Stimulated activated CD8-positive, alpha-beta memory T cell treated with anti-CD3 and anti-CD28 coated beads, Interleukin-12 subunit alpha, Interleukin-12 subunit beta, amount 100 ng/mL, for 24 hours (primary cell): Measurements from ENCODE around the gene NHERF2.

ENCODE experiments used
- DNase-seq: peaks from one replicate; pipeline ENCODE4 v3.0.0-alpha.2; 2020; ENCODE audit errors: extremely low read depth

Gene NHERF2

DNA sequence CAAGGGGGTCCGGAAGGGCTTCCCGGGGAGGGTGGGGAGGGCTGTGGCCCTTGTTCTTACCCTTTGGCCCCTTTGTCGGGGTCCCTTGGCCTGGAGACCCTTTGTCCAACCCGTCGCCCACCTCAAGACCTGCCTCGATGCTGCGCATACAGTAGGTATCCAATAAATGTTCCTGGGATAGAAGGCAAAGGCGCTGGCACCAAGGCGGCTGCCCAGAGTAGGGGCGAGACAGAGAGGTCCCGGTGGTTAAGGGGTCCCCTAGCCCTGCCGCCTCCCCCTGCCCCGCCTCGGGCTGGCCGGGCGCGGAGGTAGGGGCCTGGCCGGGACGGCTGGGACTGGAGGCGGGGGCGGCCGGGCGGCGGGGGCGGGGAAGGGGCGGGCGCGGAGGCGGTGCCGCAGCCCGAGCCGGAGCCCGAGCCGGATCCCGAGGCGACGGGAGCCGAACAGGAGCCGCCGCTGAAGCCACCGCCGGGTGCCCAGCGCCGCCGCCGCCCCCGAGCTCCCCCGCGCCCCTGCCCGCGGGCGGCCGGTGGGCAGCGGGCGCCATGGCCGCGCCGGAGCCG is at the start of gene NHERF2:
TSS of gene NHERF2 (plus strand) at position 442 of the 563 bp plus-strand sequence. CDS start at position 546, 104 bp downstream.
- no peak for DNase-seq

DNA sequence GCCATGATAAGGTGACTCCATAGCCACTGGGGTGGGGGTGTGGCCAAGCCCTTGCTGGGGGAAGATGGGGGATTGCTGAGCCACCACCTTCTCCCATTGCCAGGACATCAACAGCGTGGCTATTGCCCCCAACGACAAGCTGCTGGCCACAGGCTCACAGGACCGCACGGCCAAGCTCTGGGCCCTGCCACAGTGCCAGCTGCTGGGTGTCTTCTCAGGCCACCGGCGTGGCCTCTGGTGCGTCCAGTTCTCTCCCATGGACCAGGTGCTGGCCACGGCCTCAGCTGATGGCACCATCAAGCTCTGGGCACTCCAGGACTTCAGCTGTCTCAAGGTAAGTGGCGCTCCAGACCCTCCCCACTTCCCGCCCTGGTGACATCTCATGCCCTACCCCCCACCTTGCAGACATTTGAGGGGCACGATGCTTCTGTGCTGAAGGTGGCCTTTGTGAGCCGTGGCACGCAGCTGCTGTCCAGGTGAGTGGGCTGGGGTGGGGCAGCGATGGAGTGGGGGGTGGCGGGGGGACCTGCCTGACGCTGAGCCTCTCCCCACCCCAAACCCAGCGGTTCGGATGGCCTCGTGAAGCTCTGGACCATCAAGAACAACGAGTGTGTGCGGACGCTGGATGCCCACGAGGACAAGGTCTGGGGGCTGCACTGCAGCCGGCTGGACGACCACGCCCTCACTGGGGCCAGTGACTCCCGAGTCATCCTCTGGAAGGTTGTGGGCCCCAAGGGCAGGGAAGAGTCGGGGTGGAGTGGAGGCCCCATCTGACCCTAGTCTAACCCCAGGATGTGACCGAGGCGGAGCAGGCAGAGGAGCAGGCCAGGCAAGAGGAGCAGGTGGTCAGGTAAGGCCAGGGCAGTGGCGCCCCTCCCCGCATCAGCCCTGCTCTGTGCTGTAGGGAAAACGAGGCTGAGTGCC is 49.5 kb upstream of the NHERF2 start:
- DNase-seq, result no peak

DNA sequence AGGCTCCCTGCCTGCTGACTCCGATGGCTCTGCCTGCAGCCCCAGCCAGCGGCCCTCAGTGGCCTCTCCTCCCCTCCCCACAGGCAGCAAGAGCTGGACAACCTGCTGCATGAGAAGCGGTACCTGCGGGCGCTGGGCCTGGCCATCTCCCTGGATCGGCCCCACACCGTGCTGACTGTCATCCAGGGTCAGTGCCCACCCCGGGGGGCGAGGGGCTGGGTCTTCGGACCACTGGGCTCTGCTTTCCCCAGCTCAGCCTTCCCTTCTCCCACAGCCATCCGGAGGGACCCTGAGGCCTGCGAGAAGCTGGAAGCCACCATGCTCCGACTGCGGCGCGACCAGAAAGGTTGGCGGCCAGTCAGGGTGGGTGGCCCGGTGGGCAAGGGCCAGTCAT is 48.8 kb upstream of the NHERF2 start:
- no peak for DNase-seq

DNA sequence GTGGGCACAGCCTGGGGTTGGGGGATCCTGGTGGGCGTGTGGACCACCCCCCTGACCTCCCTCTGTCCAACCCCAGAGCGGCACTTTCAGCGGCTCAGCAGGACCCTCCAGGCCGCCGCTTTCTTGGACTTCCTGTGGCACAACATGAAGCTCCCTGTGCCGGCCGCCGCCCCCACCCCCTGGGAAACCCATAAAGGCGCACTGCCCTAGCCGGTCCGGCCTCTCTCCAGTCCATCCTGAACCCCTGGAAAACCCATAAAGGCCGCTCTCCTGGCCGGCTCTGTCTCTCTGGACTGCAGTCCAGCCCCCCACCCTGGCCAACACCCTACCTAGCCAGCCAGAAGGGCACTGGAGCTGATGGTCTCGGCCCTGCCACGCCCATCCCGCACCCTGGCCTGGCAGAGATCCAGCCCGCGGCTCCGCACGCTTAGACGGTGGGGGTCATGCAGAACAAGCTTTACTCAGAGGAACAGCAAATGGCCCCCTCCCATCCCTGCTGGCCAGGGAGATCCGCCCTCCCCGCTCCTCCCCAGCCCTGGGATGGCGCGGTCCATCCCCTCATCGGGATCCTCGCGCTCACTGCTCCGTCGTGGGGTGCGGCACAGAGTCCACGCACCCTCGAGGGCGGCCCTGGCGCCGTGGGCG is 48.1 kb upstream of the NHERF2 start:
- no peak for DNase-seq

DNA sequence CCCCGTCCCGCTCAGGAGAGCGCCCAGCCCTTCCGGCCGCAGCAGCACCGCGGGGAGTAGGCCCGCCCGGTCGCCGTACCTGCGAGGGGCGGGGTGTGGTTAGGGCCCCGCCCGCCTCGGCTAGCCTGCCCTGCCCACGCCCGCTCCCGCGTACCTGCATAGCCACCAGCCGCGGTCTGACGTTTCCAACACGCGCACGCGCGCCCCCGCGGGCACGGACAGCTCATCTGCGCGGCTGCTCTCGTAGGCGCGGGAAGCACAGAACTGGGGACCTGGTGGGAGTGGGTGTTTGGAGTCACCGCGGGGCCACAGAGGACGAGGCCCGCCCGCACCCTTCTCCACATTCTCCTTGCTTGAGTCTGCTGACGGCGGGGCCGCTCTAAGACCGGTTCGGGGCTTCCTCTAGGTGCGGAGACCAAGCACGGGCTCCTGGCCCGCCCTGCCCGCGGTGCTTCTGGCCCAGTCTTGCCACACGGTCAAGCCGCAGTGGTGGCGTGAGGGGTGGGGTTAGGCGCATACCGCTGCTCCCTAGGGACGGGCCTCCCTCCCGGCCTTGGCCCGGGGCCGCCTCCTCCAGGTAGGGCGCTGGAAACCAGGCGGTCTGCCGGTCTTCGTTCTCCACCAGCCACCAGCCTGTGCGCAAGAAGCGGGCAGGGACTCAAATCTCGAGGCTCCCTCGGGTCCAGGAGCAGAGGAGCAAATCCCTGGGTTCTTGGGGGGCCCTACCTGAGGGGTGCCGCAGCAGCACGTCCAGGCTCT is 47.3 kb upstream of the NHERF2 start:
- DNase-seq, result no peak

DNA sequence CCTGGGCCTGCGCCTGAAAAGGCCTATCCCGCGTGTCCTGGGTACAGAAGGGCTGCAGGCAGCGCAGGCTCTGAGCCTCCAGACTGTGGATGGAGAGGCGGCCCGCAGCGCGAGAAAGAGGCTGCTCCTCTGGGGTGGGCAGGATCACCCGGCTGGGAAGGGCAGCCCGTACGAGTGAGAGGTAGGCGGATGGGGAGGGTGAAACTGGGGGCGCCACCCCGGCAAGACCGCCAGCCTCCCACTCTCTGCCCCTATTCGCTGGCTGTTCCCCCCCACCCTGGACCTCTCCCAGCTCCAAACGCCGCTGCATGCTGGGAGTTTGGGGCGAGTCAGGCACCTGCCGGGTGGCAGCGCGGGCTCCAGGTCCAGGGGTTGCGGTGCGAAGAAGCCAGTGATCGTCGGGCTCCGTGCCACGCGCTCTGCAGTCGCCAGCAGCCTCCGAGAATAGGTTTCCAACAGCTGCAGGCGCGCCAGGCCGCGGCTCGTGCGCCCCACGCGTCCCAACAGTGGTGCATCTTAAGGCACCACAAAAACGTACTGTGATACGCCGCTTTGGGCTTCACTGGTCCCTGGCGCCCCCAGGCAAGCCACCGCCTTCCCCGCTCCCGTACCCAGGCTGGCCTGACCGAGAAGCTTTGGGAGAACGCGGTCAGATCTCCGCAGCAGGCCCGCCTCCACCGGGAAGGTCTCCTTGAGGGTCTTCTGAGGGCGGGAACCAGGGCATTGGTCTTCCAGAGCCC is 46.5 kb upstream of the NHERF2 start:
- no peak for DNase-seq

DNA sequence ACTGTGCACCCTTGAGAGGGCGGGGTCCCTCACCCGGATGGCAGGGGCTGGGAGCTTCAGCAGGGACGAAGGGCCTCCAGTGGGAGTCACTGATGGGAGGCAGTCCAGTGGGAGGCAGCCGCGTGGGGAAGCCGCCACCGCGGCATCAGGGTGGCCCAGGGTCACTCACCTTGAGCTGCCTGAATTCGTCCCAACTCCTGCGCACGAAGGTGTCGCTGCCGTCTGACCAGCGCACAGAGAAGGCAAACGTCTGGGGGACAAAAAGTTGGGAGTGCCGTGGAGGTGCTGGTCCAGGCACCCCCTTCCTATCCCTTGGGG is 46.0 kb upstream of the NHERF2 start:
- DNase-seq, result no peak

DNA sequence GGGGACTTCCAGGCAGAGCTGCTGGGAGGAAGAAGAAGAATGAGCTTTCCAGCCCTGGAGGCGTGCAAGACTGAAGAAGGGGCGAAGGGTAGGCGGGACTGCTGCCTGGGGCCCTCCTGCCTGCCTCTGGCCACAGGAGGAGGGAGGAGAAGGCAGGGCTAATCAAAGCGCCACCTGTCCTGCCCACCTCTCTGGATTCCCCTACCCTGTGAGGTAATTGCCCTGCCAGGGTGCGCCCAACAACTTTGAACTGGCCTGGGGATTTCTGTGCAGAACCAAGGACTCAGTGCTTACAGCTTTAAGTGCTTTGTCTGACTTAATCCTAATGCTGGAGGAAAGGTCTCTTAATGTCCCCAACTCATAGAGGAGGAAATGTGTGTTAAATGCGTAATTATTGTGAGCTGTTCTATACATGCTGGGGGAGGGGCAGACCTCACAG is 45.3 kb upstream of the NHERF2 start, which contains the start of gene NOXO1:
TSS of gene NOXO1 (minus strand) at position 72 of the 439 bp plus-strand sequence. CDS start 290 bp downstream, outside the sequence.
- DNase-seq, result no peak

DNA sequence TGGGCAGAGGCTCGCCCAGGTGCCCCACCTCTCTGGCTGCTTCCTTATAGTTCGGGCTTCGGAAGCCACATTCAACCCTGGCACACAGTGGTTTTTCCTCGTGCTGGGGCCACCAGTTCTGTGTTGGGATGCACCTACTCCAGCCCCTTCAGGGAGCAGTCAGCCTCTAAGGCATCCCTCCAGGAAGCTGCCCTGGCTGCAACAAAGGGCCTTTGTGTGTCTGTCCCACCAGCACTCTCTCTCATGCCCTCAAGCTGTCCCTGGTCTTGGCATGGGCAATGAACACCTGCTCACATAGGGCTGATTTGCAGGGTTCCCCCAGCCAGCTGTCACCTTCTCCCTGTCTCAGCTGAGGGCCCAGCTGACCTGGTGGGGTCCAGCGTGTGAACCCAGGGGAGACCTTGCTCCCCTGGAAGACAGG is 44.7 kb upstream of the NHERF2 start:
- no peak for DNase-seq

DNA sequence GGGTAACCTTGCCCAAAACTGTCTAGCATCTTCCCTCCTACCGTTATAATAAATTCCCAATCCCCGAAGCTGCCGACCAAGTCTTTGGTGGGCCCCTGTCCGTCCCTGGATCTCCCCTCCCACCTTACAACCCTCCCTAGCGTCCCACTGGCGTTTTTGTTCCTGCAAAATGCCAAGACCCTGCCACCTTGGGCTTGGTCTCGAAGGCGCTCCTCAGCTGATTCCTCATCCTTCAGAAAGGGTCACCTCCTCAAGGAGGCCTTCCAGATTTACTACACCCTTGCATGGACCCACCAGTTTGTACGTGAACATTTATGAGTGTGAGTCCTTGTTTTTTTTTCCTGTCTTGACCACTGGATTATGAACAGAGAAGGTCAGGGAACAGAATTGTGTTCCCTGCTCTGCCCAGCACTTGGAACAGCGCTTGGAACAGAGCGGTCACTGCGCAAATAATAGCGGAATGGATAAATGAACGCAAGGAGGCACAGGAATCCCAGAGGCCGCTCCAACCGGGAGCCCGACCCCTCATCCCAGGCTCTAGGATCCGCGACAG is 43.6 kb upstream of the NHERF2 start:
- no peak for DNase-seq

DNA sequence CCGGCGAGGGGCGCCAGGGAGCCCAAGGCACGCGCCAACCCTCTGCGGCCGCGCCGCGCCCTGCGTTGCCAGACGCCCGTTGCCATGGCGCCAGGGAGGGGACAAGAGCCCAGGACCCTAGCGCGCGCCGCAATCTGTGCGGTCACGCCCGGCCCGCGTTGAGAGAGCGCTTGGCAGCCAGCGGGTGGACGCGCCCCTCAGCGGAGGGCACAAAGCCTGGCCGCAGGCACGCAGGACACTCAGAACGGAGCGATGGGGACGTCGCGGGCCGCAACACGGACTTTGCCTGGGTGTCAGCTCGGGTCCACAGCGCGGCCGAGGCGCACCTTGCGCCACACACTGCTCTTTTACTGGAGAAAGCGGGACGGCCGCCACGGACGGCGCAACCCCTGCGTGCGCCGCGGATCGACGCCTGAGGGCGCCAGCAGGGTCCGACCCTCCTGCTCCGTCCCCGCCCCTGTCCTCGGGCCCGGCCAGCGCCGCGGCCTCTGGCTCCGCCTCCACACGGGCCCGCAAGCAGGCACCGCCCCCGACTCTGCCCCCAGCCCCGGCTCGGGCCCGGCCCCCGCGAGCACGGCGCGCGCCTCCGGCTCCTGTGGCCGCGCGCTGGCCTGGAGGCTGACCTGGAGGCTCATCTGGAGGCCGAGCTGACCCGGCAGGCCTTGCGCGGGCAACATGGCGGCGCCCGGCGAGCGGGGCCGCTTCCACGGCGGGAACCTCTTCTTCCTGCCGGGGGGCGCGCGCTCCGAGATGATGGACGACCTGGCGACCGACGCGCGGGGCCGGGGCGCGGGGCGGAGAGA is 43.0 kb upstream of the NHERF2 start, which contains the start of gene GFER:
TSS of gene GFER (plus strand) at position 650 of the 803 bp plus-strand sequence. CDS start at position 676, 26 bp downstream.
- DNase-seq, result no peak

DNA sequence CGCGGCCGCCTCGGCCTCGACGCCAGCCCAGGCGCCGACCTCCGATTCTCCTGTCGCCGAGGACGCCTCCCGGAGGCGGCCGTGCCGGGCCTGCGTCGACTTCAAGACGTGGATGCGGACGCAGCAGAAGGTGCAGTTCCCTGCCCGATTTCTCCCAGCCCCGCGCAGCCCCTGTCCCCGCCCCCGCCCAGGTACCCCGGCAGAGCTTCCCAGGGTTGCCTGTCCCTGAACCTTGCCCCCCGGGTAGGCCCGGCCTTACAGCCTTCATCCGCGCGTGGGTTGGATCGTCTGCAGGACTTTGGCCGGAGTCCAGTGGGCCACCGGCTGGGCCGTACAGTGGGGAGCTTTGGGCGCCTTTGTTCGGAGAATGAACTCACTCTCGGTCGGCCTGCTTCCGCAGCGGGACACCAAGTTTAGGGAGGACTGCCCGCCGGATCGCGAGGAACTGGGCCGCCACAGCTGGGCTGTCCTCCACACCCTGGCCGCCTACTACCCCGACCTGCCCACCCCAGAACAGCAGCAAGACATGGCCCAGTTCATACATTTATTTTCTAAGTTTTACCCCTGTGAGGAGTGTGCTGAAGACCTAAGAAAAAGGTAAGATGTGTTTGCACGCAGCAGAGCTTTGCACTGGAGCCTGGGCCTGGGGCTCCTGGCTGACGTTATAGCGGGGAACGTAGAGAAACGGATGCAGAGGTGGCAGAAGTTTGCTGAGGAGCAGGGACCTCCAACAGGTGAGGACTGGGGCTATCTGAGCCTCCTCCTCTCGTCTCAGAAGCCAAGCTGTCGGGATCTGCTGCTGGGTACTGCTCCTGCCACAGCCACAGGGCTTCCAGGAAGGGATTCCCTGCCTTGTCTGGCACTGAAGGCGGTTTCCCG is 42.1 kb upstream of the NHERF2 start:
- DNase-seq, result no peak

DNA sequence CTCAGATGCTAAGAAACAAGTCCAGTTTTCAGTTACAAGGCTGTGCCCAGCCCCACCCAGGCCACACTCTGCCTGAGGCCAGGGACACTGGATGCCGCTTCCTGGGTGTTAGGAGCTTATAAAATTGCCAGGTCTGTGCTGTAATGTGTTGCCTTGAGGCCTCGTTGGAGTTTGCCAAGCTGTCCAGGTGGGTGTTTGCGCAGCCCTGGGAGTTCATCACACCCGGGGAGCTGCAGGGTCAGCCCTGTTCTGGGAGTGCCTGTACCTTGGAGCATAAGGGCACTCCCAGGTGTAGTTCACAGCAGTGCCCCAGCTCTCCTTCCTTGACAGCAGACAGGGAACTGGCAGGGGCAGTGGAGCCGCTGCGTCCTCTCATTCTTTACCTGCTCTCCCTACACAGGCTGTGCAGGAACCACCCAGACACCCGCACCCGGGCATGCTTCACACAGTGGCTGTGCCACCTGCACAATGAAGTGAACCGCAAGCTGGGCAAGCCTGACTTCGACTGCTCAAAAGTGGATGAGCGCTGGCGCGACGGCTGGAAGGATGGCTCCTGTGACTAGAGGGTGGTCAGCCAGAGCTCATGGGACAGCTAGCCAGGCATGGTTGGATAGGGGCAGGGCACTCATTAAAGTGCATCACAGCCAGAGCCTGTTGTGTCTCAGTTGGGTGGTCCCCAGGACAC is 41.1 kb upstream of the NHERF2 start:
- DNase-seq, result no peak

DNA sequence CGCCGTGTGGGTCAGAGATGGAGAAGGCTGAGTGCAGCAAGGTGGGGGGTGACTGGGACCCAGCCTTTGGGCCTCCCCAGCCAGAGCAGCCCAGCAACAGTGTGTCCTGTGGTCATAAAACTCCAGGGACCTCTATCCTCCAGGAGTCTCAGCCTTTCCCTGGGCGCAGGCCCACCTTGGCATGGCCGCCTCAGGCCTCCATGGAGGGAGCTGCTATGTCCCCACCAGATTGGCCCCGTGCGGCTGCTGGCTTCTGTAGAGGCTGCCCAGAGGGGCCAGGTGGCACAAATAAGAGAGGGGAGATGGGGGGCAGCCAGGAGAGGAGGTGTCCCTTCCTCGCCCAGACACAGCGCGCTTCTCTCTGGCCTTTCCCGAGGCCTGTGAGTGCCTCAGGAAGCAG is 39.5 kb upstream of the NHERF2 start:
- no peak for DNase-seq

DNA sequence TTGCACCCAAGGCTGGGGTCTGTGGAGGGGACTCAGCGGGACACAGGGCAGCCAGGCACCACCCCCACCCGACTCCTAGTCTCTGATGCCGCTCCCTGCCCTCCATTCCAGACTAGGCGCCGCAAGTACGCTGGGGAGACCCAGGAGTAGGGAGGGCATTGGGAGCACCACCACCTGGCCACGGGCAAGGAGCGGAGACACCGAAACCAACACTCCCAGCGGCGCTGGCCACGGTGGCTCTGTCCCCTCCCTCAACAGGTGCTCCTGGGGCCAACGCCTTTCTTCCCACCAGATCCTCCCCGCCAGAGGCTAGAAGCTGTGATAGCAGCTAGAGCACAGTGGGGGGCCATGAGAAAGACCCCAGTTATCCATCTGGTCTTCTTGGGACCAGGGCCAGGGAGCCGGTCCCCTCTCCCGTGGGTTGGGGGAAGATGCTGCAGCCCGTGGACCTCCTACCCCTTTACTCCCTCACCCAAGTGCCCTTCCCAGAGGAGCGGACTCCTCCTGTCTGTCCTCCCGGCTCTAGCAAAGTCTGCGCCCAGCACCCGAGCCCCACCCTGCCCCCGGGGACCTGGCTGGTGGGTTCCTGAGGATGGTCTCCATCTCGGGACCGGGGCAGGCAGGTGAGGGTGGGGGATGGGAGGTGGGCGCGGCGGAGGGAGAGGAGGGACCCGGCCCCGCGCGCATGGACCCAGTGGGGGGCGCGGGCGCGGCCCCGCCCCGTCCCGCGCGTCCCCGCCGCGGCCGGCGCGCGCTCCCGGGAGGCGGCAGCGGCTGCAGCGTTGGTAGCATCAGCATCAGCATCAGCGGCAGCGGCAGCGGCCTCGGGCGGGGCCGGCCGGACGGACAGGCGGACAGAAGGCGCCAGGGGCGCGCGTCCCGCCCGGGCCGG is 37.2 kb upstream of the NHERF2 start, which contains the start of gene SYNGR3:
TSS of gene SYNGR3 (plus strand) at position 762 of the 892 bp plus-strand sequence. CDS start 133 bp downstream, outside the sequence.
- no peak for DNase-seq

DNA sequence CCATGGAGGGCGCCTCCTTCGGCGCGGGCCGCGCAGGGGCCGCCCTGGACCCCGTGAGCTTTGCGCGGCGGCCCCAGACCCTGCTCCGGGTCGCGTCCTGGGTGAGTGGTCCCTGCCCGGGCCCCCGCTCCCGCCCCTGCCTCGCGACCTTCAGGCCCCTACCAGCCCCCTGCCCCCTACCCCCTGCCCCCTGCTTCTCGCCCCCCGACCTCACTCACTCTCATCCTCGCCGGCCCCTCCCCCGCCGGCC is 36.7 kb upstream of the NHERF2 start:
- no peak for DNase-seq

DNA sequence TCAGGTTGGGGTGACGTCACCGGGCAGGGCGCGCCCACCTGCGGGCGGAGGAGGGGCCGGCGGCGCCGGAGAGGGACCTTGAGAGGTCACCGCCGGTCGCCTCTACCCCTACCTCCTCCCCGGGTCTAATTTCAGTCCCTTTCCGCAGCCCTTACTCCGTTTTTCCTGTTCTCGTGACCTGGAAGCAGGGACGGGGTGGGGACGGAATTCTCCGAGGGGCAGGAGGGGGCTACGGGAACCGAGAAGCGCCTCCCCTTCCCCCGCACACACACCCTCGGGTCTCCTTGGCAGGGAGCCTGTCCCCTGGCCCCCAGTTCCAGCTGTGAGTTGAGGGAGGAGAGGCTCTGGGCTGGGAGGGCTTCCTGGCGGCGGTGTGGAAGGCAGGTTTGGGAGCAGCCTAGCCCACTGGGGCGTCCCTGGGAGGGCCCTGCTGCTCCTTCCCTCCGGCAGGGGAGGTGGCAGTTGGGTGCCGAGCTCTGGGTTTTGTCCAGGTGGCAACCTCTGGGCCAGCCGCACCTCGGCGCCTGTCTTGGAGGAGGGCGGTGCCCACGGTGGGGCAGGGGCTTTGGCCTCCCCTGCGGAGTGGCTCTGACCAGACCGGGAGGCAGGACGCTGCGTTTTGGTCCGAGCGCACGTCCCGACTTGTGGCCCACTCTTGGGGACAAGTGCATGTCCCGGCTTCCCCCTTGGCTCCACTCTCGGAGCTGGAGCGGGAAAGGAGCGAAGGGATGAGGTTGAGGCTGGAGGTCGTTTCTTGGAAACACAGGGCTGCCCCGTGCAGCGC is 36.2 kb upstream of the NHERF2 start:
- no peak for DNase-seq
